B cell (primary cell): Measurements from ENCODE around the gene APMAP. TPM values are rescaled to one million over a fixed set of nuclear protein-coding genes. Genes with fewer than 3 reads are reported as not detected.

Source experiments
- ATAC-seq: fragments of 200-7000 bp; cut with Tn5 transposase; one replicate; pipeline ENCODE4 v1.10.0; 2021; ENCODE audit warnings: low read depth, mild to moderate bottlenecking, moderate number of reproducible peaks, moderate library complexity
- CTCF ChIA-PET: fragments of 350-600 bp; sonication (Branson Sonifier 250); formaldehyde crosslinking; loops from one replicate; lab custom pipeline; 2021; ENCODE audit warnings: antibody characterized with exemption, inconsistent platforms; lab: Charles Lee
- POLR2A ChIA-PET: fragments of 350-600 bp; sonication (Branson Sonifier 250); formaldehyde crosslinking; loops from one replicate; lab custom pipeline; 2021; ENCODE audit warnings: antibody characterized with exemption; lab: Charles Lee
- DNase-seq: peaks from one replicate; pipeline ENCODE4 v3.0.0; 2013
- H2AFZ ChIP-seq: 2 replicates; pipeline ENCODE4 v1.6.1; 2012; ENCODE audit warnings: mild to moderate bottlenecking, low read depth, low read length; ENCODE audit not compliant: insufficient read depth, poor library complexity, severe bottlenecking
- H3K27ac ChIP-seq, 2 donors: 1 replicate in 1 of 2; 2 replicates in 1 of 2; pipeline ENCODE4 v1.5.1; 2012 to 2013; ENCODE audit warnings: low read length in 2 of 2, mild to moderate bottlenecking in 2 of 2, moderate library complexity in 1 of 2
- H3K27me3 ChIP-seq, 4 experiments: fragments of 200-600 bp in 1 of 4; sonication (generic) in 1 of 4; replicated peaks in 1 of 4; 1 replicate in 2 of 4; 2 replicates in 2 of 4; pipeline versions ENCODE4 v1.6.1 to v1.7.0; 2013 to 2016; ENCODE audit warnings: low read length in 3 of 4, mild to moderate bottlenecking in 2 of 4, mixed read lengths in 1 of 4, moderate library complexity in 1 of 4; ENCODE audit not compliant: insufficient read depth in 4 of 4, control insufficient read depth in 3 of 4; ENCODE audit errors: control extremely low read depth in 1 of 4
- H3K36me3 ChIP-seq, 2 experiments: replicated peaks in 1 of 2; 1 replicate in 1 of 2; 2 replicates in 1 of 2; pipeline versions ENCODE4 v1.6.1 to v1.7.1; 2013; ENCODE audit warnings: low read length in 1 of 2; ENCODE audit not compliant: insufficient read depth in 2 of 2, control insufficient read depth in 1 of 2; ENCODE audit errors: control extremely low read depth in 1 of 2, extremely low read depth in 1 of 2
- H3K4me1 ChIP-seq, 2 donors: fragments of 200-600 bp in 1 of 2; sonication (generic) in 1 of 2; 1 replicate in 1 of 2; 2 replicates in 1 of 2; pipeline versions ENCODE4 v1.5.1 to v1.6.1; 2013 to 2017; ENCODE audit warnings: low read length in 2 of 2; ENCODE audit not compliant: control insufficient read depth in 2 of 2, insufficient read depth in 2 of 2
- H3K4me2 ChIP-seq: replicated peaks from 2 replicates; pipeline ENCODE3; 2012; ENCODE audit warnings: mild to moderate bottlenecking, low read depth, low read length; ENCODE audit not compliant: poor library complexity, severe bottlenecking
- H3K4me3 ChIP-seq, 5 experiments: fragments of 200-600 bp in 1 of 5; sonication (generic) in 1 of 5; 1 replicate in 3 of 5; 2 replicates in 2 of 5; pipeline versions ENCODE4 v1.5.1 to v1.7.0; 2011 to 2016; ENCODE audit warnings: low read length in 4 of 5, mild to moderate bottlenecking in 4 of 5, low read depth in 2 of 5, control low read depth in 1 of 5, moderate library complexity in 1 of 5; ENCODE audit not compliant: insufficient read depth in 1 of 5; ENCODE audit errors: control extremely low read depth in 1 of 5, extremely low read depth in 1 of 5
- H3K79me2 ChIP-seq: fragments of 200-600 bp; sonication (generic); one replicate; pipeline ENCODE4 v1.6.0; 2016; ENCODE audit warnings: low read length; ENCODE audit not compliant: control insufficient read depth, insufficient read depth
- H3K9ac ChIP-seq: fragments of 200-600 bp; sonication (generic); 2 replicates; pipeline ENCODE4 v1.6.1; 2017; ENCODE audit warnings: mild to moderate bottlenecking, low read length, moderate library complexity
- H3K9me3 ChIP-seq, 3 donors: one replicate each; pipeline versions ENCODE4 v1.6.1 to v1.7.1; 2013; ENCODE audit warnings: low read length in 2 of 3; ENCODE audit not compliant: control insufficient read depth in 2 of 3, insufficient read depth in 1 of 3; ENCODE audit errors: control extremely low read depth in 1 of 3
- H4K20me1 ChIP-seq: 2 replicates; pipeline ENCODE4 v1.6.0; 2012; ENCODE audit warnings: mild to moderate bottlenecking, low read length; ENCODE audit not compliant: insufficient read depth, control insufficient read depth, poor library complexity, severe bottlenecking
- H3K27ac Mint-ChIP-seq: one replicate; pipeline ENCODE4 v1.8.0; 2021; ENCODE audit warnings: mixed read lengths
- H3K27me3 Mint-ChIP-seq: one replicate; pipeline ENCODE4 v1.8.0; 2021; ENCODE audit warnings: mixed read lengths
- H3K4me1 Mint-ChIP-seq: one replicate; pipeline ENCODE4 v1.8.0; 2021; ENCODE audit warnings: mixed read lengths
- H3K4me3 Mint-ChIP-seq: one replicate; pipeline ENCODE4 v1.8.0; 2021; ENCODE audit warnings: mixed read lengths
- H3K9me3 Mint-ChIP-seq: one replicate; pipeline ENCODE4 v1.8.0; 2022; ENCODE audit warnings: mixed read lengths; ENCODE audit not compliant: insufficient read depth
- CTCF ChIP-seq: fragments of 200-600 bp; IDR thresholded peaks from one replicate; pipeline ENCODE4 v1.8.0; 2022; ENCODE audit warnings: antibody characterized with exemption, mild to moderate bottlenecking
- EZH2 ChIP-seq: IDR thresholded peaks from 2 replicates; pipeline ENCODE4 v1.6.1; 2012; ENCODE audit warnings: borderline replicate concordance, low read depth, mild to moderate bottlenecking, moderate library complexity, low read length; ENCODE audit not compliant: insufficient read depth, poor library complexity, severe bottlenecking
- WGBS: methylation state at CpG from one replicate; pipeline ENCODE4 v1.1.5; 2013; ENCODE audit warnings: missing lambda C conversion rate; ENCODE audit not compliant: insufficient coverage; 5-methylcytosine and 5-hydroxymethylcytosine counted together
- intact Hi-C: fragments of 100-400 bp; cut with micrococcal nuclease; formaldehyde crosslinking; loops from one replicate; pipeline ENCODE4 v1.10.0; 2022
- polyA plus RNA-seq: library from polyadenylated mRNA; depleted of rRNA; stranded (reverse); fragments of >200 nt; gene quantifications from 2 replicates; pipeline ENCODE4 v1.2.3, GENCODE V29; 2012
- total RNA-seq, 2 donors: library from RNA; stranded (reverse); fragments of 120-200 nt in 1 of 2; gene quantifications; 1 replicate in 1 of 2; 2 replicates in 1 of 2; pipeline versions ENCODE4 v1.2.3 to v1.2.4, GENCODE V29; 2013 to 2022

APMAP gene
- total and polyA plus RNA-seq, 2 donors (not counting 1 experiment from before 2014, with no cell fraction given): 9.1 to 28.0 TPM

GRCh38 chr20:24960861-24961260 is 31.7 kb downstream of the APMAP start:
- no peak overlapping the region for H3K4me3 Mint-ChIP-seq
- Histone ChIP-seq H3K9me3 (no peaks in the 10 kb centered on the region), H3K27ac (no peak overlapping the region), H3K27me3 (no peaks in the 10 kb centered on the region), H3K4me1 (no peaks in the 10 kb centered on the region), H3K4me3 (no peak overlapping the region), H2AFZ (no peak overlapping the region), H3K9ac (no peak overlapping the region), H3K36me3 (peaks cover 7 to 37% of the 10 kb centered on the region in 2 experiments), H3K79me2 (no peaks in the 10 kb centered on the region), H3K4me2 (no peak overlapping the region), H4K20me1 (no peaks in the 10 kb centered on the region)
- H3K27ac Mint-ChIP-seq: no peak overlapping the region
- DNase-seq (no peak), ATAC-seq (no peak)
- H3K27me3 Mint-ChIP-seq: no peaks in the 10 kb centered on the region
- POLR2A ChIA-PET: no interaction called here
- CTCF ChIA-PET: interaction anchor here (0.7 kb wide), 1 partner anchor 104 kb away, joined by 3 read pairs; no protein-coding TSS in a partner anchor
- intact Hi-C loops: no loop called here
- TF ChIP-seq CTCF: no peak
- TF ChIP-seq EZH2: no peak
- 100% methylated on average over 1 of the region's 2 CpGs for WGBS
- H3K9me3 Mint-ChIP-seq: no peaks in the 10 kb centered on the region
- H3K4me1 Mint-ChIP-seq: peaks cover 3% of the 10 kb centered on the region

GRCh38 chr20:24960302-24960801 is 32.2 kb downstream of the APMAP start:
- CTCF ChIA-PET: no interaction called here
- Mint-ChIP-seq H3K4me1 (peaks cover 7% of the 10 kb centered on the region), H3K9me3 (no peaks in the 10 kb centered on the region), H3K27ac (no peak overlapping the region), H3K27me3 (no peaks in the 10 kb centered on the region), H3K4me3 (no peak overlapping the region)
- TF ChIP-seq CTCF (no peak), EZH2 (no peak)
- no peak for ATAC-seq
- POLR2A ChIA-PET: no interaction called here
- no peak overlapping the region for H3K27ac ChIP-seq
- H3K4me3 ChIP-seq: no peak overlapping the region
- peaks cover 7 to 37% of the 10 kb centered on the region in 2 experiments for H3K36me3 ChIP-seq
- no peak overlapping the region for H2AFZ ChIP-seq
- 95% methylated on average over 10 of the region's 10 CpGs for WGBS
- DNase-seq: no peak
- no peaks in the 10 kb centered on the region for H3K27me3 ChIP-seq
- no peak overlapping the region for H3K4me2 ChIP-seq
- no peaks in the 10 kb centered on the region for H4K20me1 ChIP-seq
- H3K4me1 ChIP-seq: no peaks in the 10 kb centered on the region
- no peak overlapping the region for H3K9ac ChIP-seq
- H3K9me3 ChIP-seq: no peaks in the 10 kb centered on the region
- intact Hi-C loops: no loop called here
- no peaks in the 10 kb centered on the region for H3K79me2 ChIP-seq
